GM12878 (cell line): ENCODE data around the gene SFI1. TPM values are rescaled to one million over a fixed set of nuclear protein-coding genes. Genes with fewer than 3 reads are reported as not detected.

Experiments
- ATAC-seq: fragments of 200-7000 bp; cut with Tn5 transposase; 3 replicates; pipeline ENCODE4 v1.9.1; 2020; ENCODE audit warnings: mild to moderate bottlenecking, moderate library complexity
- BruUV-seq: library from RNA; stranded (reverse); fragments of 400-500 nt; replicated peaks from 2 replicates; lab custom pipeline; 2021; lab: Mats Ljungman, UMichigan
- CTCF ChIA-PET: fragments of 300-600 bp; sonication (Branson Sonifier 250); formaldehyde crosslinking; extraction: SDS; loops from one replicate; lab custom pipeline; 2021; ENCODE audit warnings: inconsistent platforms; lab: Yijun Ruan, JAX
- POLR2A ChIA-PET: fragments of 350-600 bp; formaldehyde crosslinking; extraction: SDS; loops from one replicate; lab custom pipeline; 2021; ENCODE audit warnings: inconsistent platforms; lab: Charles Lee
- RAD21 ChIA-PET: fragments of 300-600 bp; sonication (Branson Sonifier 250); formaldehyde crosslinking; loops from one replicate; lab custom pipeline; 2023; ENCODE audit warnings: antibody characterized with exemption; ENCODE audit not compliant: unreplicated experiment; lab: Charles Lee
- SMC1A ChIA-PET: fragments of 300-600 bp; sonication (Branson Sonifier 250); formaldehyde crosslinking; loops from one replicate; lab custom pipeline; 2023; ENCODE audit not compliant: unreplicated experiment, uncharacterized antibody; lab: Charles Lee
- DNase-seq: peaks from one replicate; pipeline ENCODE4 v3.0.0-alpha.2; 2011; ENCODE audit warnings: low read depth, low spot score
- FAIRE-seq: peaks from 3 replicates; lab custom pipeline; 2011; peaks lifted over from hg19 to GRCh38; lab: Jason Lieb, UNC
- H2AFZ ChIP-seq: 2 replicates; pipeline ENCODE4 v1.6.0; 2011; ENCODE audit warnings: low read depth, low read length, control low read depth; ENCODE audit not compliant: control insufficient read depth
- H3K27ac ChIP-seq: 2 replicates; pipeline ENCODE4 v1.5.1; 2011; ENCODE audit warnings: control low read depth; ENCODE audit not compliant: control insufficient read depth, insufficient read depth
- H3K27me3 ChIP-seq, 2 experiments: replicated peaks in 1 of 2; 2 replicates each; pipeline versions ENCODE4 v1.6.0 to v1.6.1; 2011; ENCODE audit warnings: low read length in 1 of 2; ENCODE audit not compliant: control insufficient read depth in 2 of 2, insufficient read depth in 2 of 2
- H3K36me3 ChIP-seq, 2 experiments: 2 replicates each; pipeline ENCODE4 v1.5.1; 2011; ENCODE audit warnings: low read length in 1 of 2; ENCODE audit not compliant: control insufficient read depth in 2 of 2, insufficient read depth in 2 of 2
- H3K4me1 ChIP-seq: 2 replicates; pipeline ENCODE4 v1.6.1; 2011; ENCODE audit warnings: mild to moderate bottlenecking, low read length, moderate library complexity, mixed read lengths; ENCODE audit not compliant: control insufficient read depth, insufficient read depth
- H3K4me2 ChIP-seq: 2 replicates; pipeline ENCODE4 v1.6.0; 2011; ENCODE audit warnings: control low read depth; ENCODE audit not compliant: control insufficient read depth, insufficient read depth
- H3K4me3 ChIP-seq: fragments of 200-600 bp; sonication (generic); 2 replicates; pipeline ENCODE4 v1.5.1; 2016
- H3K79me2 ChIP-seq: 2 replicates; pipeline ENCODE4 v1.6.0; 2011; ENCODE audit warnings: low read length; ENCODE audit not compliant: control insufficient read depth, insufficient read depth
- H3K9ac ChIP-seq: 2 replicates; pipeline ENCODE4 v1.8.0; 2011; ENCODE audit warnings: low read length, control low read depth, mixed read lengths; ENCODE audit not compliant: control insufficient read depth, insufficient read depth
- H3K9me3 ChIP-seq: replicated peaks from 3 replicates; pipeline ENCODE4 v1.5.1; 2011; ENCODE audit warnings: mild to moderate bottlenecking, low read length; ENCODE audit not compliant: control insufficient read depth, insufficient read depth
- H4K20me1 ChIP-seq: 2 replicates; pipeline ENCODE4 v1.6.0; 2011; ENCODE audit not compliant: control insufficient read depth, insufficient read depth
- IRF4 ChIP-seq: IDR thresholded peaks from 2 replicates; pipeline ENCODE4 v1.6.1; 2011; ENCODE audit warnings: low read depth, low read length
- JUND ChIP-seq: IDR thresholded peaks from 2 replicates; pipeline ENCODE4 v1.6.1; 2012; ENCODE audit warnings: low read depth, mild to moderate bottlenecking, low read length, improper control_type of control experiment, moderate library complexity
- PAX8 ChIP-seq: fragments of 450-650 bp; IDR thresholded peaks from 2 replicates; pipeline ENCODE4 v1.6.1; 2017; ENCODE audit warnings: mild to moderate bottlenecking, moderate library complexity
- POU2F2 ChIP-seq: IDR thresholded peaks from 3 replicates; pipeline ENCODE4 v1.6.1; 2011; ENCODE audit warnings: low read depth, mild to moderate bottlenecking, low read length, borderline replicate concordance
- SMAD5 ChIP-seq: IDR thresholded peaks from 2 replicates; pipeline ENCODE4 v1.6.1; 2016; ENCODE audit warnings: antibody characterized with exemption, low read depth
- SREBF1 ChIP-seq: IDR thresholded peaks from 2 replicates; pipeline ENCODE4 v1.6.1; 2012; ENCODE audit warnings: mild to moderate bottlenecking, low read length
- WGBS: methylation state at CpG from one replicate; pipeline ENCODE4 v1.1.6; 2016; ENCODE audit warnings: low lambda C conversion rate; ENCODE audit not compliant: insufficient replicate concordance, insufficient coverage; ENCODE audit errors: missing lambda C conversion rate; 5-methylcytosine and 5-hydroxymethylcytosine counted together
- in situ Hi-C: fragments of 300-500 bp; cut with MboI; formaldehyde crosslinking; loops from 9 replicates; pipeline ENCODE4 v1.14.3; 2018; ENCODE audit warnings: mixed read lengths
- intact Hi-C: fragments of 100-400 bp; cut with micrococcal nuclease; formaldehyde crosslinking; loops from one replicate; pipeline ENCODE4 v1.14.2; 2022; ENCODE audit not compliant: unreplicated experiment
- polyA plus RNA-seq, 11 experiments: library from polyadenylated mRNA; depleted of rRNA in 4 of 11; unstranded in 6 of 11; stranded (reverse) in 5 of 11; fragments of >200 nt; fragmentation: Nextera tagmentation in 4 of 11; fragmentation: Illumina TruSeq in 1 of 11; extraction: Ambion mirVana in 4 of 11; extraction: Trizol in 1 of 11; gene quantifications; 1 replicate in 1 of 11; 2 replicates in 10 of 11; pipeline versions ENCODE4 v1.2.1 to v1.2.3, GENCODE V29; 2011 to 2016; ENCODE audit warnings: inconsistent platforms in 2 of 11, missing spikeins in 2 of 11, low read depth in 1 of 11
- total RNA-seq, 4 experiments: library from RNA; depleted of rRNA in 3 of 4; stranded (reverse); fragments of >200 nt in 3 of 4; fragmentation: Illumina TruSeq in 1 of 4; extraction: Trizol in 1 of 4; gene quantifications; 2 replicates each; pipeline versions ENCODE4 v1.2.1 to v1.2.3, GENCODE V29; 2013 to 2021
- TF ChIP-seq, protein P1 (sequence below): IDR thresholded peaks from 2 replicates; pipeline ENCODE4 v1.6.1; 2011; ENCODE audit warnings: mild to moderate bottlenecking, low read depth, low read length, moderate library complexity; ENCODE audit not compliant: insufficient replicate concordance
- TF ChIP-seq, protein P2 (sequence below): IDR thresholded peaks from 2 replicates; pipeline ENCODE4 v1.6.1; 2011; ENCODE audit warnings: low read depth, low read length, improper control_type of control experiment, borderline replicate concordance
- TF ChIP-seq, protein P3 (sequence below): IDR thresholded peaks from 2 replicates; pipeline ENCODE4 v1.6.1; 2011; ENCODE audit warnings: borderline replicate concordance, low read depth, mild to moderate bottlenecking, moderate library complexity, low read length; ENCODE audit not compliant: insufficient read depth, poor library complexity, severe bottlenecking
- TF ChIP-seq, protein P4 (sequence below): fragments of 450-650 bp; IDR thresholded peaks from 2 replicates; pipeline ENCODE4 v1.6.1; 2017; ENCODE audit warnings: mild to moderate bottlenecking, low read depth, inconsistent platforms; ENCODE audit not compliant: poor library complexity, severe bottlenecking
- TF ChIP-seq, protein P5 (sequence below): IDR thresholded peaks from 2 replicates; pipeline ENCODE4 v1.6.1; 2011; ENCODE audit warnings: borderline replicate concordance, low read depth, mild to moderate bottlenecking, moderate library complexity, mixed read lengths, low read length; ENCODE audit not compliant: insufficient read depth; ENCODE audit errors: extremely low read length

The SFI1 gene
- total and polyA plus RNA-seq, 10 of the 15 experiments (the other 5 are each of a cell fraction or from before 2014, with no cell fraction given): 6.3 to 70.1 (median 30.4) TPM

DNA sequence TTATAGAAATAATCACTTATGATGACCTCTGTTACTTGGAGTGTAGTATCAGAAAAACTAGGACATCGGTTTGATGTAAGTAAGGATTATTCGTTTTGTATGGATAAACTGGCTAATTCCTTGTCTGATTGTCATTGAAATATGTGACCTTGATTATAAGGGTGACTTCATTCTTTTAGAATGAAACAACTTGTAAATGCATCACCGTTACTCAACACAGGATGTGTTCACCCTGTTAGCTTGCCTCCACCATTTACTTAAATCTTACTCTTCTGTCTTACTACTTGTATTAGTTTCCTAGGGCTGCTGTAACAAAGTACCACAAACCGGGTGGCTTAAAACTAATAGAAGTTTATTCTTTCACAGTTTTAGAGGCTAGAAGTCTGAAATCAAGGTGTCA lies 7.9 kb downstream of the SFI1 start:
- Histone ChIP-seq H3K36me3 (peaks cover 0 to 3% of the 10 kb centered on the region in 2 experiments; a peak in 1 of 4 replicates), H3K27me3 (no peaks in the 10 kb centered on the region), H4K20me1 (no peaks in the 10 kb centered on the region), H3K27ac (no peak overlapping the region), H3K4me1 (no peaks in the 10 kb centered on the region), H3K9me3 (no peaks in the 10 kb centered on the region; the same call in 1 of the 3 replicates), H3K79me2 (peaks cover 25% of the 10 kb centered on the region), H3K4me2 (no peak overlapping the region), H3K4me3 (no peak overlapping the region), H3K9ac (no peak overlapping the region), H2AFZ (no peak overlapping the region)
- CTCF ChIA-PET: no interaction called here
- POLR2A ChIA-PET: interaction anchor here (1.0 kb wide), 1 partner anchor 30 kb away, joined by 5 read pairs; no protein-coding TSS in a partner anchor
- intact Hi-C loops: no loop called here
- DNase-seq (no peak), ATAC-seq (no peak), FAIRE-seq (no peak)
- WGBS: 86% methylated on average over 4 of the region's 4 CpGs
- SMC1A ChIA-PET: interaction anchor here (0.6 to 1.6 kb wide), 2 partner anchors 13 to 97 kb away, joined by 3 to 4 read pairs; no protein-coding TSS in a partner anchor
- in situ Hi-C loops: no loop called here
- TF ChIP-seq, protein P1, sequence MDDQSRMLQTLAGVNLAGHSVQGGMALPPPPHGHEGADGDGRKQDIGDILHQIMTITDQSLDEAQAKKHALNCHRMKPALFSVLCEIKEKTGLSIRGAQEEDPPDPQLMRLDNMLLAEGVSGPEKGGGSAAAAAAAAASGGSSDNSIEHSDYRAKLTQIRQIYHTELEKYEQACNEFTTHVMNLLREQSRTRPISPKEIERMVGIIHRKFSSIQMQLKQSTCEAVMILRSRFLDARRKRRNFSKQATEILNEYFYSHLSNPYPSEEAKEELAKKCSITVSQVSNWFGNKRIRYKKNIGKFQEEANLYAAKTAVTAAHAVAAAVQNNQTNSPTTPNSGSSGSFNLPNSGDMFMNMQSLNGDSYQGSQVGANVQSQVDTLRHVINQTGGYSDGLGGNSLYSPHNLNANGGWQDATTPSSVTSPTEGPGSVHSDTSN: no peak
- no peak for TF ChIP-seq SMAD5
- TF ChIP-seq, protein P2, sequence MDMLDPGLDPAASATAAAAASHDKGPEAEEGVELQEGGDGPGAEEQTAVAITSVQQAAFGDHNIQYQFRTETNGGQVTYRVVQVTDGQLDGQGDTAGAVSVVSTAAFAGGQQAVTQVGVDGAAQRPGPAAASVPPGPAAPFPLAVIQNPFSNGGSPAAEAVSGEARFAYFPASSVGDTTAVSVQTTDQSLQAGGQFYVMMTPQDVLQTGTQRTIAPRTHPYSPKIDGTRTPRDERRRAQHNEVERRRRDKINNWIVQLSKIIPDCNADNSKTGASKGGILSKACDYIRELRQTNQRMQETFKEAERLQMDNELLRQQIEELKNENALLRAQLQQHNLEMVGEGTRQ: no peak
- TF ChIP-seq, protein P3, sequence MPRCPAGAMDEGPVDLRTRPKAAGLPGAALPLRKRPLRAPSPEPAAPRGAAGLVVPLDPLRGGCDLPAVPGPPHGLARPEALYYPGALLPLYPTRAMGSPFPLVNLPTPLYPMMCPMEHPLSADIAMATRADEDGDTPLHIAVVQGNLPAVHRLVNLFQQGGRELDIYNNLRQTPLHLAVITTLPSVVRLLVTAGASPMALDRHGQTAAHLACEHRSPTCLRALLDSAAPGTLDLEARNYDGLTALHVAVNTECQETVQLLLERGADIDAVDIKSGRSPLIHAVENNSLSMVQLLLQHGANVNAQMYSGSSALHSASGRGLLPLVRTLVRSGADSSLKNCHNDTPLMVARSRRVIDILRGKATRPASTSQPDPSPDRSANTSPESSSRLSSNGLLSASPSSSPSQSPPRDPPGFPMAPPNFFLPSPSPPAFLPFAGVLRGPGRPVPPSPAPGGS: no peak
- no peak for TF ChIP-seq JUND
- no peak for TF ChIP-seq SREBF1
- no peak for TF ChIP-seq IRF4
- TF ChIP-seq PAX8: no peak
- TF ChIP-seq, protein P4, sequence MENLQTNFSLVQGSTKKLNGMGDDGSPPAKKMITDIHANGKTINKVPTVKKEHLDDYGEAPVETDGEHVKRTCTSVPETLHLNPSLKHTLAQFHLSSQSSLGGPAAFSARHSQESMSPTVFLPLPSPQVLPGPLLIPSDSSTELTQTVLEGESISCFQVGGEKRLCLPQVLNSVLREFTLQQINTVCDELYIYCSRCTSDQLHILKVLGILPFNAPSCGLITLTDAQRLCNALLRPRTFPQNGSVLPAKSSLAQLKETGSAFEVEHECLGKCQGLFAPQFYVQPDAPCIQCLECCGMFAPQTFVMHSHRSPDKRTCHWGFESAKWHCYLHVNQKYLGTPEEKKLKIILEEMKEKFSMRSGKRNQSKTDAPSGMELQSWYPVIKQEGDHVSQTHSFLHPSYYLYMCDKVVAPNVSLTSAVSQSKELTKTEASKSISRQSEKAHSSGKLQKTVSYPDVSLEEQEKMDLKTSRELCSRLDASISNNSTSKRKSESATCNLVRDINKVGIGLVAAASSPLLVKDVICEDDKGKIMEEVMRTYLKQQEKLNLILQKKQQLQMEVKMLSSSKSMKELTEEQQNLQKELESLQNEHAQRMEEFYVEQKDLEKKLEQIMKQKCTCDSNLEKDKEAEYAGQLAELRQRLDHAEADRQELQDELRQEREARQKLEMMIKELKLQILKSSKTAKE: no peak
- no peak for TF ChIP-seq POU2F2
- TF ChIP-seq, protein P5, sequence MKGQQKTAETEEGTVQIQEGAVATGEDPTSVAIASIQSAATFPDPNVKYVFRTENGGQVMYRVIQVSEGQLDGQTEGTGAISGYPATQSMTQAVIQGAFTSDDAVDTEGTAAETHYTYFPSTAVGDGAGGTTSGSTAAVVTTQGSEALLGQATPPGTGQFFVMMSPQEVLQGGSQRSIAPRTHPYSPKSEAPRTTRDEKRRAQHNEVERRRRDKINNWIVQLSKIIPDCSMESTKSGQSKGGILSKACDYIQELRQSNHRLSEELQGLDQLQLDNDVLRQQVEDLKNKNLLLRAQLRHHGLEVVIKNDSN: no peak
- no TSS peak for BruUV-seq
- RAD21 ChIA-PET: no interaction called here
